Left lung (tissue), 10 donors: ENCODE results near the gene NTM. TPM values are rescaled to one million over a fixed set of nuclear protein-coding genes. Genes with fewer than 3 reads are reported as not detected.

ENCODE experiments used
- ATAC-seq: fragments of 200-7000 bp; cut with Tn5 transposase; one replicate; pipeline ENCODE4 v1.9.1; 2020; ENCODE audit warnings: moderate library complexity
- DNase-seq, 4 donors: peaks; one replicate each; pipeline ENCODE4 v3.0.0-alpha.2; 2013 to 2020
- H3K27ac ChIP-seq, 2 donors: fragments of 200-600 bp; sonication (generic) in 1 of 2; one replicate each; pipeline versions ENCODE4 v1.5.0 to v1.8.0; 2020 to 2021
- H3K27me3 ChIP-seq, 2 donors: fragments of 200-600 bp; sonication (generic) in 1 of 2; one replicate each; pipeline versions ENCODE4 v1.5.0 to v1.8.0; 2020 to 2021
- H3K36me3 ChIP-seq, 2 donors: fragments of 200-600 bp; sonication (generic) in 1 of 2; one replicate each; pipeline versions ENCODE4 v1.5.0 to v1.8.0; 2020 to 2021
- H3K4me1 ChIP-seq, 2 donors: fragments of 200-600 bp; one replicate each; pipeline ENCODE4 v1.8.0; 2021
- H3K4me3 ChIP-seq, 2 donors: fragments of 200-600 bp; sonication (generic) in 1 of 2; one replicate each; pipeline versions ENCODE4 v1.5.0 to v1.8.0; 2020 to 2021; ENCODE audit warnings: mild to moderate bottlenecking in 1 of 2
- H3K9me3 ChIP-seq, 2 donors: fragments of 200-600 bp; sonication (generic) in 1 of 2; one replicate each; pipeline versions ENCODE4 v1.5.0 to v1.8.0; 2020 to 2021
- CTCF ChIP-seq, 2 donors: fragments of 200-600 bp; sonication (generic) in 1 of 2; IDR thresholded peaks; one replicate each; pipeline versions ENCODE4 v1.5.0 to v1.8.0; 2021; ENCODE audit warnings: antibody characterized with exemption in 2 of 2
- intact Hi-C, 2 donors: fragments of 100-400 bp; cut with DNase I; formaldehyde crosslinking; loops; one replicate each; pipeline versions ENCODE4 v1.11.2 to v1.14.2; 2022
- polyA plus RNA-seq, 6 donors: library from polyadenylated mRNA; unstranded; fragments of 120-200 nt; gene quantifications; one replicate each; pipeline ENCODE4 v1.2.1, GENCODE V29; 2013; ENCODE audit not compliant: insufficient read length in 6 of 6
- total RNA-seq, 2 donors: library from RNA; stranded (reverse); fragmentation: NEBNext Ultra II Directional; extraction: Animal tissue kit (Norgen Biotek cat#: 25700); gene quantifications; one replicate each; pipeline ENCODE4 v1.2.1, GENCODE V29; 2021
- donor health status: DM: no; HTN: yes; CAD: no.
- donor health status: DM: no; HTN: no; CAD: no.

NTM gene
- total and polyA plus RNA-seq, 8 donors: 9.5 to 31.0 (median 21.1) TPM

GRCh38 chr11:131764649-131765048 is 394.2 kb downstream of the NTM start:
- Histone ChIP-seq H3K36me3 (no peaks in the 10 kb centered on the region), H3K4me3 (no peak overlapping the region), H3K27me3 (no peaks in the 10 kb centered on the region), H3K27ac (no peak overlapping the region), H3K9me3 (no peaks in the 10 kb centered on the region), H3K4me1 (no peaks in the 10 kb centered on the region)
- TF ChIP-seq CTCF (IDR thresholded peaks at IDR 0.05): no peak
- ATAC-seq (no peak), DNase-seq (no peak)
- intact Hi-C loops: no loop called here

- Histone ChIP-seq H3K9me3 (no peaks in the 10 kb centered on the region), H3K27ac (no peak overlapping the region), H3K36me3 (no peaks in the 10 kb centered on the region), H3K27me3 (no peaks in the 10 kb centered on the region), H3K4me1 (no peaks in the 10 kb centered on the region), H3K4me3 (no peak overlapping the region)
- DNase-seq (no peak), ATAC-seq (no peak)
- intact Hi-C loops: no loop called here
- TF ChIP-seq CTCF (IDR thresholded peaks at IDR 0.05): no peak
Observed at GRCh38 chr11:131766637-131767036, 396.2 kb downstream of the NTM start.

- no peaks in the 10 kb centered on the region for H3K36me3 ChIP-seq
- no peaks in the 10 kb centered on the region for H3K4me1 ChIP-seq
- ATAC-seq (no peak), DNase-seq (no peak)
- no peak overlapping the region for H3K4me3 ChIP-seq
- H3K27ac ChIP-seq: no peak overlapping the region
- intact Hi-C loops: no loop called here
- TF ChIP-seq CTCF (IDR thresholded peaks at IDR 0.05): no peak
- no peaks in the 10 kb centered on the region for H3K27me3 ChIP-seq
- H3K9me3 ChIP-seq: no peaks in the 10 kb centered on the region
Observed at GRCh38 chr11:131767421-131767820, 397.0 kb downstream of the NTM start.

GRCh38 chr11:131770801-131771200 is 400.4 kb downstream of the NTM start:
- intact Hi-C loops: no loop called here
- no peaks in the 10 kb centered on the region for H3K9me3 ChIP-seq
- no peak overlapping the region for H3K4me3 ChIP-seq
- no peaks in the 10 kb centered on the region for H3K27me3 ChIP-seq
- H3K27ac ChIP-seq: no peak overlapping the region
- no peak for TF ChIP-seq CTCF (IDR thresholded peaks at IDR 0.05)
- no peaks in the 10 kb centered on the region for H3K36me3 ChIP-seq
- no peak for DNase-seq
- no peaks in the 10 kb centered on the region for H3K4me1 ChIP-seq
- ATAC-seq: no peak

GRCh38 chr11:131771471-131771870 is 401.1 kb downstream of the NTM start:
- DNase-seq (no peak), ATAC-seq (no peak)
- H3K36me3 ChIP-seq: no peaks in the 10 kb centered on the region
- no peaks in the 10 kb centered on the region for H3K4me1 ChIP-seq
- no peak overlapping the region for H3K27ac ChIP-seq
- TF ChIP-seq CTCF (IDR thresholded peaks at IDR 0.05): no peak
- H3K4me3 ChIP-seq: no peak overlapping the region
- intact Hi-C loops: no loop called here
- no peaks in the 10 kb centered on the region for H3K9me3 ChIP-seq
- no peaks in the 10 kb centered on the region for H3K27me3 ChIP-seq
